ENCODE data around the gene KIAA1671.

KIAA1671 gene

GRCh38 chr22:25000686-25001085 is 48.2 kb downstream of the KIAA1671 start:
- no peak overlapping the region for H3K27ac Mint-ChIP-seq
- H3K4me3 Mint-ChIP-seq, result no peak overlapping the region
- ATAC-seq (ENCODE audit: low read depth) (no peak), DNase-seq (ENCODE audit: low spot score in 2 of 2) (no peak)
- H3K27me3 Mint-ChIP-seq, result peaks cover 7% of the 10 kb centered on the region
- H3K36me3 Mint-ChIP-seq, result no peaks in the 10 kb centered on the region
- H3K9me3 Mint-ChIP-seq, result no peaks in the 10 kb centered on the region
- H3K4me1 Mint-ChIP-seq, result no peaks in the 10 kb centered on the region

DNA sequence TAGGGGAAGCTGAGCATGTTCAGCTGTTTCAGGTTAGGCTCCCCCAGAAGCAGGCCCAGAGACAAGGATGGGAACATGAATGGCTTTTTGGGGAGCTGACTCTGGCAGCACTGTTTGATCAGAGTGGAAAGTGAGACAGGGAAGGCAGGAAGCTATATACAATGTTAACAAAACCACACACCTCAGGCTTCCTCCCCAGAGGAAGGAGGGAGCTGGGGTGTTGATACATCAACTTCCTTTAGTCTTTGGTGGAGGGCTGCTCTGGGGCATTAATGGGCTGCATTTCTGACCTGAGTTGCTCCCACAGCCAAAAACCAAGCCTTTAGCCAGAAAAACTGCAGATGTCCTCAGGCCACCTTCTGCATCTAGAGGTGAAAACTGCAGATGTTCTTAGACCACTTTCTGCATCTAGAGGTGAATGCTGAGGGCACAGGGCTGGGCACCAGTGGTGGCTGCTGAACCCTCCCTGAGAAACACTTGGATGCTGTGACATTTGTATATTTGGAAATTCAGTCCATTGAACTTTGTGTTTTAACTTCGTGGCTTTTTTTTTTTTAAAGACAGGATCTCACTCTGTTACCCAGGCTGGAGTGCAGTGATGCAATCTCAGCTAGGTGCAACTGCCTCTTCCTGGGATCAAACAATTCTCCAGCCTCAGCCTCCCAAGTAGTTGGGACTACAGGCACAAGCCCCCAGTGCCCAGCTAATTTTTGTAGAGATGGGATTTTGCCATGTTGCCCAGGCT is 49.9 kb downstream of the KIAA1671 start:
- Mint-ChIP-seq H3K27me3 (peaks cover 1% of the 10 kb centered on the region), H3K9me3 (no peaks in the 10 kb centered on the region), H3K27ac (no peak overlapping the region), H3K36me3 (no peaks in the 10 kb centered on the region), H3K4me3 (no peak overlapping the region), H3K4me1 (no peaks in the 10 kb centered on the region)
- ATAC-seq (ENCODE audit: low read depth) (no peak), DNase-seq (ENCODE audit: low spot score in 2 of 2) (no peak)

DNA sequence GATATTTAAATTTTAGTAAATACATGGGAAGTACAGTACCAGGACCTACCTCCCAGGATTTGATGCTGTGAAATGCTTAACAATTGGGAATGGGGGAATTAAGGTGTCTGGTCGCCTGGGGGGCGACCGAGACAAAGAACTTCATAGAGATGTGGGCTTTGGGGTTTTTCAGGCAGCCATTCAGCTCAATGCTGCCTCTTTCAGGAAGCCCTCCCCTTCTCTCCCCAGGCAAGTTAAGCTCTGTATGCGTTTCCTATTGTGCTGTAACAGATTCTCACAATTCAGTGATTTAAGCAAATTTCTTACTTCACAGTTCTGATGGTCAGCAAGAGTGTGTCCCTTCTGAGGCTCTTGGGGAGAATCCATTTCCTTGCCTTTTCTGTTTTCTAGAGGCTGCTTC is 53.8 kb downstream of the KIAA1671 start:
- Mint-ChIP-seq H3K4me1 (no peaks in the 10 kb centered on the region), H3K4me3 (no peak overlapping the region), H3K27me3 (no peaks in the 10 kb centered on the region), H3K9me3 (no peaks in the 10 kb centered on the region), H3K36me3 (no peaks in the 10 kb centered on the region), H3K27ac (no peak overlapping the region)
- no peak for DNase-seq (ENCODE audit: low spot score in 2 of 2)
- no peak for ATAC-seq (ENCODE audit: low read depth)

GRCh38 chr22:25007444-25008106 is 55.1 kb downstream of the KIAA1671 start:
- no peaks in the 10 kb centered on the region for H3K4me1 Mint-ChIP-seq
- no peak for ATAC-seq (ENCODE audit: low read depth)
- H3K36me3 Mint-ChIP-seq, result no peaks in the 10 kb centered on the region

DNA sequence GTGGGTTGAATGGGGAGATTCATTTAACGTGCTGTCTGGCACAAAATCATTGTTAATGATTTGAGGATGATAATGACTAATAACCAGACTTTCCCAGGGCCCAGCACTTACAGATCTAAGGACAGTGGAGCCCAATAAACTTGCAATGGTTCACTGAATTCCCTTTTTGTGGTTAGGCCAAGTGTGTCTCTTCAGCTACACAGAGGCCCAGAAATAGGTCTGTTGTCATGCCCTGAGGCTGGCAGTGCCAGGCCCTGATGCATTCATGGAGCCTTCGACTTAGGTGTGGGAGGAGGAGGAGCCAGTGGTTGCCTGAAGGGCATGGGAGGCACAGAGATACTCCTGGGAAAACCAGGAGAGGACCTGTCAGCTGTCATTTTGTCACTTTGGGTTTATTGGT is 56.1 kb downstream of the KIAA1671 start:
- no peak overlapping the region for H3K27ac Mint-ChIP-seq
- H3K27me3 Mint-ChIP-seq, result peaks cover 4% of the 10 kb centered on the region
- H3K4me3 Mint-ChIP-seq, result no peak overlapping the region
- DNase-seq (ENCODE audit: low spot score in 2 of 2) (no peak), ATAC-seq (ENCODE audit: low read depth) (no peak)
- H3K9me3 Mint-ChIP-seq, result no peaks in the 10 kb centered on the region
- H3K36me3 Mint-ChIP-seq, result no peaks in the 10 kb centered on the region
- no peaks in the 10 kb centered on the region for H3K4me1 Mint-ChIP-seq

More at GRCh38 chr22:25007444-25008106, 55.1 kb downstream of the KIAA1671 start:
- Mint-ChIP-seq H3K27ac (no peak overlapping the region), H3K4me3 (no peak overlapping the region), H3K27me3 (no peaks in the 10 kb centered on the region), H3K9me3 (no peaks in the 10 kb centered on the region)
- DNase-seq (ENCODE audit: low spot score in 2 of 2), result no peak

DNA sequence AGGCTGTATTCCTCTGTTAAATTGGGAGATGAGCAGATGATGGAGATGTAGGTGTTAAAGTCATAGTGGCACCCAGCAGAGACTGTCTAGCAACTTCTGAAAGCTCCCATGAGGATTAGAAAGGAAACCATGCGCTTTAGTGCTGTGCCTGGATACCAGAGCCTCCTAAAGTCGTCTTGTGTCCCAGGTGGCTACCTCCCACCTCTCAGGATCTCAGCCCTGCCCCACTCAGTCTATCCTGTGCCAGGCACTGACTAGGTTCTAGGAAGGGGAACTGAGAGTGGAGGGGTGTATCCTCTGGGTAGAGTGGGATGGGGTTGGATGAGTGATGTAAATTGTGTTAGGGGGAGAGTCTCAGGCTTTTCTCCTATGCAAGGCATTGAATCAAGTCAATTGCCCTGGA is 60.2 kb downstream of the KIAA1671 start:
- Mint-ChIP-seq H3K4me1 (no peaks in the 10 kb centered on the region), H3K4me3 (no peak overlapping the region), H3K27ac (no peak overlapping the region), H3K36me3 (no peaks in the 10 kb centered on the region), H3K27me3 (peaks cover 4% of the 10 kb centered on the region), H3K9me3 (no peaks in the 10 kb centered on the region)
- DNase-seq (ENCODE audit: low spot score in 2 of 2) (no peak), ATAC-seq (ENCODE audit: low read depth) (no peak)

- Mint-ChIP-seq H3K36me3 (no peaks in the 10 kb centered on the region), H3K27me3 (peaks cover 4% of the 10 kb centered on the region), H3K9me3 (no peaks in the 10 kb centered on the region), H3K4me3 (no peak overlapping the region), H3K27ac (no peak overlapping the region), H3K4me1 (no peaks in the 10 kb centered on the region)
- no peak for DNase-seq (ENCODE audit: low spot score in 2 of 2)
- ATAC-seq (ENCODE audit: low read depth), result no peak
These were observed 61.1 kb downstream of the KIAA1671 start for GRCh38 chr22:25013607-25014006.

- H3K9me3 Mint-ChIP-seq, result no peaks in the 10 kb centered on the region
- no peak for DNase-seq (ENCODE audit: low spot score in 2 of 2)
- no peaks in the 10 kb centered on the region for H3K4me1 Mint-ChIP-seq
- no peak for ATAC-seq (ENCODE audit: low read depth)
- peaks cover 4% of the 10 kb centered on the region for H3K27me3 Mint-ChIP-seq
- no peak overlapping the region for H3K4me3 Mint-ChIP-seq
- H3K36me3 Mint-ChIP-seq, result no peaks in the 10 kb centered on the region
- no peak overlapping the region for H3K27ac Mint-ChIP-seq
These were observed 62.6 kb downstream of the KIAA1671 start for GRCh38 chr22:25014896-25015755.

DNA sequence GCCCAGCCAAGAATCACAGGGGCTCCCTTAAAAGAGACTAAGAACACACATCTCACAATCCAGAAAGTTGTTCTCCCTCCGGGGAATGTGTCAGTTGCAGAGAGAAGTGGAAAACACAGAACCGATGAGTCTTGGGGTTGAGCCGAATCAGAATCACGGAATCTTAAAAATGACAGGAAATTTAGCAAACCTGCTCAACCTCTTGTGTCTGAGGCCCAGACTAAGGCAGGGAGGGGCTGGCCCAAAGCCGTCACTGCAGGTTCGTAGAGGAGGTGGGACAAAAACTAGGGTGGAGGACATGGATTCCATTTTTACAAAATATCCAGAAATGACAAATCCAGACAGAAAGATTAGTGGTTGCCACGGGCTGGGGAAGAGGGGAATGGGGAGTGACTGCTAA is 63.8 kb downstream of the KIAA1671 start:
- no peak for ATAC-seq (ENCODE audit: low read depth)
- Mint-ChIP-seq H3K27ac (no peak overlapping the region), H3K27me3 (peaks cover 9% of the 10 kb centered on the region), H3K4me3 (no peak overlapping the region), H3K4me1 (no peaks in the 10 kb centered on the region), H3K9me3 (no peaks in the 10 kb centered on the region), H3K36me3 (no peaks in the 10 kb centered on the region)
- no peak for DNase-seq (ENCODE audit: low spot score in 2 of 2)

GRCh38 chr22:25018009-25018408 is 65.5 kb downstream of the KIAA1671 start:
- H3K27ac Mint-ChIP-seq, result no peak overlapping the region
- ATAC-seq (ENCODE audit: low read depth) (no peak), DNase-seq (ENCODE audit: low spot score in 2 of 2) (no peak)
- no peaks in the 10 kb centered on the region for H3K36me3 Mint-ChIP-seq
- H3K4me3 Mint-ChIP-seq, result no peak overlapping the region
- no peaks in the 10 kb centered on the region for H3K4me1 Mint-ChIP-seq
- no peaks in the 10 kb centered on the region for H3K9me3 Mint-ChIP-seq
- peaks cover 7% of the 10 kb centered on the region for H3K27me3 Mint-ChIP-seq

DNA sequence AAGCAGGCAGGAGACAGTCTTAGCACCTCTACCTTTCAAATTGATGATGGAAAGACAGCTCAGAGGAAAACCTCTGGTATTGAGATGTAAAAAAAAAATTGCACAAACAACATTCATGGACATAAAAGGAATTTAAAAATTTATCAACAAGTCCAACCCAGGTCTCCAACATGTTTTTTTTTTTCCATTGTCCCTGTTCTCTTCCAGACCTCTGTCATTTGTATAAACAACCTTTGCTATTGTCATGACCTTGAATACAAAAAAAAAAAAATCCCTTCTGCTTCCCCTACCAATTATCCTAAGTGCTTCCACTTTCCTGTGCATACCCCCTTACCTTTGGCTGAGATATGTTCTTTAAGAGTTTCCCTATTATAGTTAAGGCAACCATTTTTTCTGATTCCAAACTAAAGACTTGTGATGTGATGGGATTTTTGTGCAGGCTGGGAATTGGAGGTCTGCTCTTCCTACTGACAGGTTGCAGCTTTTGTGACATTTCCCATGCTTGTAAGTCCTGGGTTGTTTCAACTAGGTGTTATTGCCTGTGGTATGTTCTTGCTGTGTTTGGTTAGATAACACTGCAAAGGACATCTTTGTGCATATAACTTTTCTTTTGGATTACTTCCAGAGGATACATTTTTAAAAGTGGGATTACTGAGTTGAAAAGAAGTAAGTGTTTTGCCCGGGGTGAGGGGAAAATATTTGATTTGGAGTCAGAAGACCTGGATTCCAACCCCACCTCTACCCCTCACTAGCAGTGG is 67.1 kb downstream of the KIAA1671 start:
- Mint-ChIP-seq H3K9me3 (no peaks in the 10 kb centered on the region), H3K36me3 (no peaks in the 10 kb centered on the region), H3K27ac (no peak overlapping the region), H3K27me3 (peaks cover 10% of the 10 kb centered on the region), H3K4me1 (no peaks in the 10 kb centered on the region), H3K4me3 (no peak overlapping the region)
- DNase-seq (ENCODE audit: low spot score in 2 of 2) (no peak), ATAC-seq (ENCODE audit: low read depth) (no peak)

GRCh38 chr22:25021409-25021808 is 68.9 kb downstream of the KIAA1671 start:
- no peak for DNase-seq (ENCODE audit: low spot score in 2 of 2)
- no peak overlapping the region for H3K4me3 Mint-ChIP-seq
- H3K36me3 Mint-ChIP-seq, result no peaks in the 10 kb centered on the region
- peaks cover 12% of the 10 kb centered on the region for H3K27me3 Mint-ChIP-seq
- H3K4me1 Mint-ChIP-seq, result no peaks in the 10 kb centered on the region
- no peaks in the 10 kb centered on the region for H3K9me3 Mint-ChIP-seq
- H3K27ac Mint-ChIP-seq, result no peak overlapping the region
- no peak for ATAC-seq (ENCODE audit: low read depth)

DNA sequence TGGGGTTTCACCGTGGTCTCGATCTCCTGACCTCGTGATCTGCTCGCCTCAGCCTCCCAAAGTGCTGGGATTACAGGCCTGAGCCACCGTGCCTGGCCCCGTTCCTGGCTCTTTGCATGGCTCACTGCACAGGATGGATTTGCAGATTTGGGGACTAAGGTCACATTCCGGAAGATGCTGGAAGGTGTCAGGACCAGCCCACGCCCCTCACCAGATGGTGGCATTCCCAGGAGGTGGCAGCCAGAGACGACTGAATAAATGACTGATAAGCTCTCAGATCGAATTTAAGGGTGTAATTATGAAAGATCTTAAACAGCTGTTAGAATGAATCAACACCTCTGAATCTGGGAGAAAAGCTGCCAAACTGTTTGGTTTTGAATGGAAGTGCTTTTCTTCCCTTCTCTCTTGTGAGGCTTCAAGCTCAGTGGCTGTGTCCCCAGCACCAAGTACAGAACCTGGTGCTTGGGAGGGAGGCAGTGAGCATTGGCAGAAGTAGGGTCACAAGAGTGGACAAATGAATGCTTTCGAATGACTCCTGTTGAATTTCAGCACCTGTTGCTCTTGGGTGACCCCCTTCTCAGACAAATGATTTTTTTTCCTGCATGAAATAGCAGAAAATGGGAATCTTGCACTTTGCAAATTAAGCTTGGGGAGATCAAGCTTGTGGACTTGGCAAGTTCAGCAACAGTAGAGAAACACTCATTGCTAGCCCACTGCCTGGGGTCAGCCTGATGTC is 69.6 kb downstream of the KIAA1671 start:
- no peaks in the 10 kb centered on the region for H3K9me3 Mint-ChIP-seq
- H3K36me3 Mint-ChIP-seq, result no peaks in the 10 kb centered on the region
- no peak overlapping the region for H3K27ac Mint-ChIP-seq
- DNase-seq (ENCODE audit: low spot score in 2 of 2), result no peak
- H3K4me1 Mint-ChIP-seq, result no peaks in the 10 kb centered on the region
- peaks cover 12% of the 10 kb centered on the region for H3K27me3 Mint-ChIP-seq
- ATAC-seq (ENCODE audit: low read depth), result no peak
- no peak overlapping the region for H3K4me3 Mint-ChIP-seq

Data from memory B cell (primary cell).